Upper lobe of left lung (tissue), 4 donors: ENCODE results near the gene CCDC18.

Source experiments
- EP300 ChIP-seq, 4 donors: sonication (generic); formaldehyde crosslinking; IDR thresholded peaks; one replicate each; pipeline ENCODE4 v1.5.1; 2017; ENCODE audit warnings: antibody characterized with exemption in 4 of 4, control low read depth in 2 of 4
- POLR2A ChIP-seq, 4 donors: fragments of 450-650 bp; IDR thresholded peaks; one replicate each; pipeline ENCODE4 v1.5.1; 2016 to 2017; ENCODE audit warnings: antibody characterized with exemption in 4 of 4, mild to moderate bottlenecking in 2 of 4
- TF ChIP-seq, protein P1 (sequence below), 6 experiments: fragments of 450-650 bp in 4 of 6; fragments of 200-600 bp in 2 of 6; sonication (generic) in 2 of 6; IDR thresholded peaks; one replicate each; pipeline ENCODE4 v1.5.1; 2016 to 2019; ENCODE audit warnings: antibody characterized with exemption in 6 of 6

DNA sequence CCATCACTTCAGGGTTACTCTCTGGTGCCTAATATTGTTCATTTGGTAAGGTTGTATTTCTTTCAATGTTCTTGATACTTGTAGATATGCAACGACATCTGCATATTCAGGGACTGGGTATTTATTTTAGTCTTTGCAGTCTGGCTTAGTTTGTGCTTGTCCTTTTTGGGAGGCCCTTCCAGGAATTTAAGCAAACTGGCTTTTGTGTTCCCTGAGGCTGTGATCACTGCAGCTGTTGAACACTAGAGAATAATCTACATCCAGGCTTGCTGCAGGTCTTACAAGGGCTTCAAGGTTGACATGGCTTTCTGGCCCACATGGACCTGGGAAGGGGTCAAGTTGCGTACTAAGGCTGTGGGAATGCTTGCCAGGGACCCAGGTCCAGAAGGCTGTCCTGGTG, 72.1 kb downstream of the CCDC18 start:
- TF ChIP-seq, protein P1, sequence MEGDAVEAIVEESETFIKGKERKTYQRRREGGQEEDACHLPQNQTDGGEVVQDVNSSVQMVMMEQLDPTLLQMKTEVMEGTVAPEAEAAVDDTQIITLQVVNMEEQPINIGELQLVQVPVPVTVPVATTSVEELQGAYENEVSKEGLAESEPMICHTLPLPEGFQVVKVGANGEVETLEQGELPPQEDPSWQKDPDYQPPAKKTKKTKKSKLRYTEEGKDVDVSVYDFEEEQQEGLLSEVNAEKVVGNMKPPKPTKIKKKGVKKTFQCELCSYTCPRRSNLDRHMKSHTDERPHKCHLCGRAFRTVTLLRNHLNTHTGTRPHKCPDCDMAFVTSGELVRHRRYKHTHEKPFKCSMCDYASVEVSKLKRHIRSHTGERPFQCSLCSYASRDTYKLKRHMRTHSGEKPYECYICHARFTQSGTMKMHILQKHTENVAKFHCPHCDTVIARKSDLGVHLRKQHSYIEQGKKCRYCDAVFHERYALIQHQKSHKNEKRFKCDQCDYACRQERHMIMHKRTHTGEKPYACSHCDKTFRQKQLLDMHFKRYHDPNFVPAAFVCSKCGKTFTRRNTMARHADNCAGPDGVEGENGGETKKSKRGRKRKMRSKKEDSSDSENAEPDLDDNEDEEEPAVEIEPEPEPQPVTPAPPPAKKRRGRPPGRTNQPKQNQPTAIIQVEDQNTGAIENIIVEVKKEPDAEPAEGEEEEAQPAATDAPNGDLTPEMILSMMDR (IDR thresholded peaks at IDR 0.05): no peak
- TF ChIP-seq POLR2A (IDR thresholded peaks at IDR 0.05) (no peak), EP300 (IDR thresholded peaks at IDR 0.05) (no peak)
